GM12878 (cell line): ENCODE measurements around the gene PTPRB.

Experiments used
- BCL11A ChIP-seq: IDR thresholded peaks from 2 replicates; pipeline ENCODE4 v1.6.1; 2011; ENCODE audit warnings: low read depth, low read length
- CEBPB ChIP-seq, 2 experiments: fragments of 150-350 bp in 1 of 2; IDR thresholded peaks; 2 replicates each; pipeline ENCODE4 v1.6.1; 2012 to 2014; ENCODE audit warnings: low read depth in 2 of 2, low read length in 2 of 2, borderline replicate concordance in 1 of 2, inconsistent platforms in 1 of 2
- EP300 ChIP-seq, 2 experiments: fragments of 150-350 bp in 1 of 2; IDR thresholded peaks; 2 replicates each; pipeline ENCODE4 v1.6.1; 2011 to 2012; ENCODE audit warnings: low read depth in 2 of 2, low read length in 2 of 2, borderline replicate concordance in 1 of 2, improper control_type of control experiment in 1 of 2, inconsistent platforms in 1 of 2; ENCODE audit not compliant: control insufficient read depth in 1 of 2
- MAX ChIP-seq: IDR thresholded peaks from 2 replicates; pipeline ENCODE4 v1.6.1; 2012; ENCODE audit warnings: low read depth, low read length, improper control_type of control experiment
- POLR2A ChIP-seq: IDR thresholded peaks from 2 replicates; pipeline ENCODE4 v1.6.1; 2011; ENCODE audit warnings: low read depth, mild to moderate bottlenecking, low read length
- RELA ChIP-seq: fragments of 450-650 bp; IDR thresholded peaks from 2 replicates; pipeline ENCODE4 v1.8.0; 2014; ENCODE audit warnings: borderline replicate concordance; ENCODE audit not compliant: partially characterized antibody
- RFX5 ChIP-seq: IDR thresholded peaks from 2 replicates; pipeline ENCODE4 v1.6.1; 2011; ENCODE audit warnings: low read depth, low read length, improper control_type of control experiment
- TF ChIP-seq, protein P1 (sequence below), 3 experiments: IDR thresholded peaks in 2 of 3; conservative IDR thresholded peaks in 1 of 3; 2 replicates each; pipeline ENCODE4 v1.5.1; 2011; ENCODE audit warnings: low read depth in 3 of 3, low read length in 3 of 3, mild to moderate bottlenecking in 3 of 3, control low read depth in 2 of 3, moderate library complexity in 2 of 3, inconsistent platforms in 1 of 3, mixed read lengths in 1 of 3; ENCODE audit not compliant: control insufficient read depth in 2 of 3, insufficient read depth in 1 of 3; ENCODE audit errors: extremely low read depth in 1 of 3
- TF ChIP-seq, protein P2 (sequence below): IDR thresholded peaks from 2 replicates; pipeline ENCODE4 v1.6.1; 2011; ENCODE audit warnings: low read depth, mild to moderate bottlenecking, low read length, moderate library complexity, borderline replicate concordance; ENCODE audit errors: extremely low read depth

- TF ChIP-seq, protein P1, sequence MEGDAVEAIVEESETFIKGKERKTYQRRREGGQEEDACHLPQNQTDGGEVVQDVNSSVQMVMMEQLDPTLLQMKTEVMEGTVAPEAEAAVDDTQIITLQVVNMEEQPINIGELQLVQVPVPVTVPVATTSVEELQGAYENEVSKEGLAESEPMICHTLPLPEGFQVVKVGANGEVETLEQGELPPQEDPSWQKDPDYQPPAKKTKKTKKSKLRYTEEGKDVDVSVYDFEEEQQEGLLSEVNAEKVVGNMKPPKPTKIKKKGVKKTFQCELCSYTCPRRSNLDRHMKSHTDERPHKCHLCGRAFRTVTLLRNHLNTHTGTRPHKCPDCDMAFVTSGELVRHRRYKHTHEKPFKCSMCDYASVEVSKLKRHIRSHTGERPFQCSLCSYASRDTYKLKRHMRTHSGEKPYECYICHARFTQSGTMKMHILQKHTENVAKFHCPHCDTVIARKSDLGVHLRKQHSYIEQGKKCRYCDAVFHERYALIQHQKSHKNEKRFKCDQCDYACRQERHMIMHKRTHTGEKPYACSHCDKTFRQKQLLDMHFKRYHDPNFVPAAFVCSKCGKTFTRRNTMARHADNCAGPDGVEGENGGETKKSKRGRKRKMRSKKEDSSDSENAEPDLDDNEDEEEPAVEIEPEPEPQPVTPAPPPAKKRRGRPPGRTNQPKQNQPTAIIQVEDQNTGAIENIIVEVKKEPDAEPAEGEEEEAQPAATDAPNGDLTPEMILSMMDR (IDR thresholded peaks at IDR 0.05 in 2 of 3, conservative IDR thresholded peaks at IDR 0.05 in 1 of 3; ENCODE audit: control insufficient read depth in 2 of 3, extremely low read depth in 1 of 3, insufficient read depth in 1 of 3, low read depth in 3 of 3, low read length in 3 of 3) = no peak
- TF ChIP-seq CEBPB (IDR thresholded peaks at IDR 0.05; ENCODE audit: borderline replicate concordance in 1 of 2, low read depth in 2 of 2, low read length in 2 of 2) (no peak), EP300 (IDR thresholded peaks at IDR 0.05; ENCODE audit: borderline replicate concordance in 1 of 2, control insufficient read depth in 1 of 2, low read depth in 2 of 2, low read length in 2 of 2) (no peak), RELA (no peak), POLR2A (no peak), BCL11A (no peak), RFX5 (no peak), MAX (no peak)
- TF ChIP-seq, protein P2, sequence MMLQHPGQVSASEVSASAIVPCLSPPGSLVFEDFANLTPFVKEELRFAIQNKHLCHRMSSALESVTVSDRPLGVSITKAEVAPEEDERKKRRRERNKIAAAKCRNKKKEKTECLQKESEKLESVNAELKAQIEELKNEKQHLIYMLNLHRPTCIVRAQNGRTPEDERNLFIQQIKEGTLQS = no peak
These were observed 66.2 kb downstream of the PTPRB start for GRCh38 chr12:70571029-70571428.
